KMS-11 (cell line): Measurements from ENCODE around the gene PYY.
A peak's percentile ranks its signal among the peaks of the same experiment; 100 is the strongest.

Experiments
- H2AFZ ChIP-seq: fragments of 200-600 bp; sonication (generic); 2 replicates; pipeline ENCODE4 v1.6.1; 2016; ENCODE audit warnings: antibody characterized with exemption, mixed run types, low read depth
- H3K27ac ChIP-seq: fragments of 200-600 bp; sonication (generic); 2 replicates; pipeline ENCODE4 v1.6.1; 2016; ENCODE audit warnings: mild to moderate bottlenecking, mixed run types
- H3K27me3 ChIP-seq: fragments of 200-600 bp; sonication (generic); 2 replicates; pipeline ENCODE4 v1.6.1; 2017; ENCODE audit warnings: mild to moderate bottlenecking, low read depth, mixed run types, moderate library complexity; ENCODE audit not compliant: insufficient read depth
- H3K36me3 ChIP-seq: fragments of 200-600 bp; sonication (generic); 2 replicates; pipeline ENCODE4 v1.6.1; 2017; ENCODE audit warnings: mild to moderate bottlenecking, mixed run types; ENCODE audit not compliant: insufficient read depth
- H3K4me1 ChIP-seq: fragments of 200-600 bp; sonication (generic); 2 replicates; pipeline ENCODE4 v1.6.1; 2016; ENCODE audit warnings: mild to moderate bottlenecking, low read depth, mixed run types; ENCODE audit not compliant: poor library complexity, severe bottlenecking
- H3K4me2 ChIP-seq: fragments of 200-600 bp; sonication (generic); 2 replicates; pipeline ENCODE4 v1.7.0; 2016; ENCODE audit warnings: mild to moderate bottlenecking, mixed run types
- H3K4me3 ChIP-seq: fragments of 200-600 bp; sonication (generic); IDR thresholded peaks from 2 replicates; pipeline ENCODE4 v1.6.1; 2017; ENCODE audit warnings: low read depth, low read length, mixed read lengths; ENCODE audit not compliant: insufficient read depth
- H3K79me2 ChIP-seq: fragments of 200-600 bp; sonication (generic); 2 replicates; pipeline ENCODE4 v1.6.1; 2016; ENCODE audit warnings: low read depth, mixed run types; ENCODE audit not compliant: insufficient read depth
- H3K9ac ChIP-seq: fragments of 200-600 bp; sonication (generic); 2 replicates; pipeline ENCODE4 v1.6.1; 2016; ENCODE audit warnings: mild to moderate bottlenecking, mixed run types
- H4K20me1 ChIP-seq: fragments of 200-600 bp; sonication (generic); 2 replicates; pipeline ENCODE4 v1.6.1; 2016; ENCODE audit warnings: mild to moderate bottlenecking, mixed run types; ENCODE audit not compliant: insufficient read depth
- TF ChIP-seq, protein P1 (sequence below): fragments of 200-600 bp; sonication (generic); conservative IDR thresholded peaks from 2 replicates; pipeline ENCODE4 v1.6.1; 2017; ENCODE audit warnings: low read depth, mild to moderate bottlenecking, antibody characterized with exemption, low read length, moderate library complexity, mixed read lengths

PYY gene

GRCh38 chr17:43907425-43907981 lies 46.2 kb downstream of the PYY start, which contains the start of gene MPP2:
Gene MPP2 (minus strand): TSS chr17:43907536. CDS start chr17:43904460, 3,076 bp downstream.
- H3K9ac ChIP-seq: no peak within 1 kb of the TSS
- peak within 1 kb of the TSS; percentile 71 for H2AFZ ChIP-seq
- H3K79me2 ChIP-seq: no peaks in the 10 kb centered on the region
- H4K20me1 ChIP-seq: no peaks in the 10 kb centered on the region
- TF ChIP-seq, protein P1, sequence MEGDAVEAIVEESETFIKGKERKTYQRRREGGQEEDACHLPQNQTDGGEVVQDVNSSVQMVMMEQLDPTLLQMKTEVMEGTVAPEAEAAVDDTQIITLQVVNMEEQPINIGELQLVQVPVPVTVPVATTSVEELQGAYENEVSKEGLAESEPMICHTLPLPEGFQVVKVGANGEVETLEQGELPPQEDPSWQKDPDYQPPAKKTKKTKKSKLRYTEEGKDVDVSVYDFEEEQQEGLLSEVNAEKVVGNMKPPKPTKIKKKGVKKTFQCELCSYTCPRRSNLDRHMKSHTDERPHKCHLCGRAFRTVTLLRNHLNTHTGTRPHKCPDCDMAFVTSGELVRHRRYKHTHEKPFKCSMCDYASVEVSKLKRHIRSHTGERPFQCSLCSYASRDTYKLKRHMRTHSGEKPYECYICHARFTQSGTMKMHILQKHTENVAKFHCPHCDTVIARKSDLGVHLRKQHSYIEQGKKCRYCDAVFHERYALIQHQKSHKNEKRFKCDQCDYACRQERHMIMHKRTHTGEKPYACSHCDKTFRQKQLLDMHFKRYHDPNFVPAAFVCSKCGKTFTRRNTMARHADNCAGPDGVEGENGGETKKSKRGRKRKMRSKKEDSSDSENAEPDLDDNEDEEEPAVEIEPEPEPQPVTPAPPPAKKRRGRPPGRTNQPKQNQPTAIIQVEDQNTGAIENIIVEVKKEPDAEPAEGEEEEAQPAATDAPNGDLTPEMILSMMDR: 0 out of 2 replicates have a peak, but pooled peaks have one; percentile 37
- H3K36me3 ChIP-seq: no peaks in the 10 kb centered on the region
- no peak within 1 kb of the TSS for H3K27ac ChIP-seq
- H3K4me3 ChIP-seq: no peak within 1 kb of the TSS
- peaks cover 12% of the 10 kb centered on the region for H3K4me1 ChIP-seq
- H3K4me2 ChIP-seq: peak within 1 kb of the TSS; percentile 92
- H3K27me3 ChIP-seq: peaks cover 52% of the 10 kb centered on the region

DNA sequence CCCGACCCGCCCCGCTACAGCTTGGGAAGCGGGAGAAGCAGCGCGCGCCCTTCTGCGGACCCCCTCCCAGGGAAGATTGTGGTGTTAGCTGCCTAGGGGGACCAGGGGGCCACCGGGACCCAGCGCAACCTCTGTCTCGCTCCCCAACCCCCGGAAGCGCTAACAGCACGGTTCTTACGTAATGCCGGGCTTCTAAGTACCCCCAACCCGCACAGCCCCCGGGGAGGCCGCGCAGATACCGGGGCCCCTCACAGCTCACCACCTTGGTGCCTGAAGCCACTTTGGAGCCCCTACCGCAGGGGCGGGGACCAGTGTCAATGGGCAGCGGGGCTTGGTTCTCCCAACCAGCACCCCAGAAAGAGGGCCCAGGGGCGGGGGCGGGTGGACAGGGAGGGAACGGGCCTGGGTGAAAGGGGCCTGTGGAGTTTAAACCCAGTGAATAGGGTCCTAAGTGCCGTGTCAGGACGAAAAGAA lies 46.8 kb downstream of the PYY start:
- peak overlapping the region; percentile 71 for H2AFZ ChIP-seq
- H3K4me2 ChIP-seq: peak overlapping the region; percentile 92
- no peaks in the 10 kb centered on the region for H3K79me2 ChIP-seq
- no peak overlapping the region for H3K9ac ChIP-seq
- no peak overlapping the region for H3K4me3 ChIP-seq
- peaks cover 12% of the 10 kb centered on the region for H3K4me1 ChIP-seq
- no peaks in the 10 kb centered on the region for H4K20me1 ChIP-seq
- no peaks in the 10 kb centered on the region for H3K36me3 ChIP-seq
- peaks cover 52% of the 10 kb centered on the region for H3K27me3 ChIP-seq
- TF ChIP-seq, protein P1: no peak
- no peak overlapping the region for H3K27ac ChIP-seq

DNA sequence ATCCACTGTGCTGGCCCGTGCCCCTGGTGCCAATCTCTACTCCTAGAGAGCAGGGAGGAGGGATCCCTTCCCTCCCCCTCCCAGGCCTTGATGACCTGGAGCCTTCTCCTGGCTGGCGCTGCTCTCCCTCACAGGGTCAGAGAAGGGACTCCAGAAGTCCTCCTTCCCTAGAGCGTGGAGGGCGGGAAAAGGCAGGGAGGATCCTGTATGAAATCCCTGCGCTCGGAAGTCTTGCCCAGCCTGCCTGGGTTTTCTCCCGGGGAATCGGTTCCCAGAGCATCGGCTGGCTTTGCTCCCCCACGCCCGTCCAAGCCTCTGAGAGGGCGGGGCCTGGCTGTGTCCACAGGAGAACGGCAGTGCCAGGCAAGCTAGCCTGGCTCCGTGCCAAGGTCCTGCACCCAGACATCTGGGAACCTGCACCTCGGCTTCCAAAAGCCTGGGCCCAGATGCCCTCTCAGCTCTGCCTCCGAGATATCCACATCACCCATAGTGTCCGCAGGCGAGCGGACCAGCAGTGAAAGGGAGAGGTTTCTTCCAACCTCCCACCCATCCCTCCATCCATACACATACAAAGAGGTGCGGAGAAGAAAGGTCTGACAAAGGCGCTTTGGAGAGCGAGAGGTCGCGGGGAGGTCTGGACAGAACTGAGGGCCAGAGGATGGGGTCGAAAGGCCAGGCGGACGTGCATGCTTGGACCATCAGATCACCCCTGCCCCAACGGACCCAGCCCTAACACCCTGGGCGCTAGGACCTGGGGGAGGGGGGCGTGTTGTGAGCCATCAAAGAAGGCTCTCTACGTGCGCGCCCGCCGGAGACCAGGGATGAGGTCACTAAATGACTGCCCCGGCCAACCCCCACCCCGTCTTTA lies 47.5 kb downstream of the PYY start:
- H3K27ac ChIP-seq: no peak overlapping the region
- H3K4me1 ChIP-seq: peaks cover 15% of the 10 kb centered on the region
- no peak overlapping the region for H2AFZ ChIP-seq
- H3K36me3 ChIP-seq: no peaks in the 10 kb centered on the region
- H3K9ac ChIP-seq: no peak overlapping the region
- TF ChIP-seq, protein P1: no peak
- peaks cover 55% of the 10 kb centered on the region for H3K27me3 ChIP-seq
- no peaks in the 10 kb centered on the region for H4K20me1 ChIP-seq
- no peaks in the 10 kb centered on the region for H3K79me2 ChIP-seq
- H3K4me2 ChIP-seq: no peak overlapping the region; the same call in 1 of the 2 replicates
- H3K4me3 ChIP-seq: no peak overlapping the region

DNA sequence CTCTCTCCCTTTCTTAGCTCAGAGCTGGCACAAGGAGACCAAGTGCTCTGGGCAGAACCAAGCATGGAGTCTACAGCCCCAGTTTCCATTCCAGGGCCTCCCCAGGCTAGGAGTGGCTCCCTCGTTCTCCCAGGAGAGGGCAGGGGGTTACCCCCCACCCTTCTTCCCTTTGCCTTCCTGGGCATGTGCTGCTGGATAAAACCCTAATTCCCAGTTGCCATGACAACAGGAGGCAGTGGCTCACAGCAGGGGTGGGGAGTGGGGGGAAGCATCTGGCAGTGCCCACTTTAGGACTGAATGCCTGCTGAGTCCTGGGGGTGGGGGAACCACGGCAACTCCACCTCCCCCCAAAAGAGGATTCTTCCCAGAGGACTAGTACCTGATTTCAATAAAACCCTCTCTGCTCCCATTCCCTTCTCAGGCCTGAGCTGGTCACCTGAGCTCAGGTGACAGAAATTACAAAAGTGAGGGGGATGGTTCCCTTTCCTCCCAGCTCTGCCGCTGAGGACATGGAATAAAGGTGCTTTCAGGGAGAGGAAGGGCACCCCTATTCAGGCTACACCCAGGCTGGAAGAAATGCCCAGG lies 48.2 kb downstream of the PYY start:
- H2AFZ ChIP-seq: no peak overlapping the region
- H3K79me2 ChIP-seq: no peaks in the 10 kb centered on the region
- H3K36me3 ChIP-seq: no peaks in the 10 kb centered on the region
- peaks cover 55% of the 10 kb centered on the region for H3K27me3 ChIP-seq
- TF ChIP-seq, protein P1: no peak
- no peaks in the 10 kb centered on the region for H4K20me1 ChIP-seq
- no peak overlapping the region for H3K9ac ChIP-seq
- no peak overlapping the region for H3K27ac ChIP-seq
- H3K4me3 ChIP-seq: no peak overlapping the region
- H3K4me2 ChIP-seq: no peak overlapping the region
- peaks cover 19% of the 10 kb centered on the region for H3K4me1 ChIP-seq
